HUES6 (cell line): ENCODE results near the gene PCK2.

Experiments
- H3K27ac ChIP-seq: 2 replicates; pipeline ENCODE4 v1.7.0; 2013; ENCODE audit warnings: low read depth, mild to moderate bottlenecking, low read length, inconsistent platforms
- H3K27me3 ChIP-seq: 2 replicates; pipeline ENCODE4 v1.6.1; 2013; ENCODE audit warnings: low read length; ENCODE audit not compliant: control insufficient read depth, insufficient read depth
- H3K36me3 ChIP-seq: 2 replicates; pipeline ENCODE4 v1.6.1; 2013; ENCODE audit warnings: low read length; ENCODE audit not compliant: control insufficient read depth, insufficient read depth
- H3K4me1 ChIP-seq: 2 replicates; pipeline ENCODE4 v1.6.1; 2013; ENCODE audit warnings: low read length; ENCODE audit not compliant: control insufficient read depth, insufficient read depth
- H3K4me3 ChIP-seq: 2 replicates; pipeline ENCODE4 v1.5.1; 2013; ENCODE audit warnings: low read depth, low read length
- H3K9ac ChIP-seq: one replicate; pipeline ENCODE4 v1.6.1; 2013; ENCODE audit warnings: mild to moderate bottlenecking, low read length
- H3K9me3 ChIP-seq: 2 replicates; pipeline ENCODE4 v1.6.1; 2013; ENCODE audit warnings: low read depth, low read length; ENCODE audit not compliant: control insufficient read depth, insufficient read depth

Gene PCK2

DNA sequence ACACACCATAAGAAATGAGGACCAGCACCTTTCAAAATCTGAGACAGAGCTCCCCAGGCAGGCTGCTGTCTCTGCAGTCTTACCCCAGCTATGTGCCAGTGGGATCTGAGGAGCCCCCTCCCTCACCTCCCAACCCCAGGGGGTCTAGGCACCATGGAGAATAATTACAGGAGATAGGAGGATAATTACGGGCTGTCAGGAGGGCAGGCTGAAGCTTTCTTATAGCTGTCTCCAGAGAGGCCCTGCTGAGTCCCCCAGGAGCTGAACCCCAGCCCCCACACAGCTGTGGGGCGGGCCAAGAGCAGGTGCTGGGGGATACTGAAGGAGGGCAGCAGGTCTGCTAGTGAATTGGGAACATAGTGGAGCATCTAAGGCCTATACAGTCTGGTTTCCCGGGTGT lies 16.0 kb upstream of the PCK2 start:
- Histone ChIP-seq H3K36me3 (no peaks in the 10 kb centered on the region), H3K4me3 (no peak overlapping the region), H3K27ac (no peak overlapping the region), H3K9me3 (no peaks in the 10 kb centered on the region), H3K27me3 (peaks cover 21% of the 10 kb centered on the region), H3K4me1 (peaks cover 25% of the 10 kb centered on the region), H3K9ac (no peak overlapping the region)

DNA sequence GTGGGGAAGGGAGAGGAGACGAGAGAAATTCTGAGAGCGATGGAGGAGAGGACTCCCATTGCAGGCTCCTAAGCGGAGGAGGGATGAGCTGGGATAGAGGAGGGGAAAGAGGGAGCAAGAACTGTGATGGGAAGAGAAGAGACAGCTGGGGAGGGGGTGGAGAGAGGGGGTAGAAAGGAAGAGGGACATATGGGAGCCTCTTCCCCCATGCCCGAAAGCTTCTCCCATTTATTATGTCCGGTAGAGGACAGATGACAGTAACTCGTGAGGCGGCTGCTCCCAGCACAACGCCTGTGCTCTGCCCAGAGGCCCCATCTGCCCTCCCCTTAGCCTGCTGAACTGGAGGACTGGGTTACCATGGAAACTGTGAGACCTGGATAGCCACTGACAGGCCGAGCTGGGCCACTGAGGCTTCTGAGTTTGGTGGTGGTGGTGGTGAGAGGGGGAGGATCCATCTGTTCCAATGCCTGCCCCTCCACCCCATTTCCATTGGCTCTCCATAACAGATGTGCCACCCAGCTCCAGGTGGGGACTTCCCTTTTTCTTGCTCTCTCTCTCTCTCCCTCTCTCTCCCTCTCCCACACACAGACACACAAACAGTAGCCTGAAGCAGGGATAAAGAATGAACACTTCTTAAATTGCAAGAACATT lies 14.5 kb upstream of the PCK2 start:
- no peak overlapping the region for H3K4me3 ChIP-seq
- H3K27ac ChIP-seq, result no peak overlapping the region
- peaks cover 25% of the 10 kb centered on the region for H3K4me1 ChIP-seq
- H3K9ac ChIP-seq, result no peak overlapping the region
- H3K9me3 ChIP-seq, result no peaks in the 10 kb centered on the region
- H3K36me3 ChIP-seq, result no peaks in the 10 kb centered on the region
- H3K27me3 ChIP-seq, result peaks cover 36% of the 10 kb centered on the region

DNA sequence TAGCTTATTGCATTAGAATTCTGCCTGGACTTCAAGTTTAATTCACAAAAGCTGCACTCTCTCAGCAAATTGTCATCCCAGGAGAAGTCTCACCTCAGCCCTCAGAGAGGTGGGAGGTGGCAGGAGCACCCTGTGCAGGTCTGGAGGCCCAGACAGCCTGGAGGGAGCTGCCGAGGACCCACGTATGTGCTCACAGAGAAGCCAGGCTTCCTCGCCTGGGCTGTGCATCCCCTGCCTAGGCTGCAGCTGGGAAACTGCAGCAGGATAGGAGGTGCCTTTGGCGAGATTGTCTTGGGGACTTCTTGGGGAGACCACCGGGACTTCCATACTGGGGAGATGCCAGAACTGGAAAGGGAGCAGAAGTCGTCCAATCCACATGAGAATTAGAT lies 14.0 kb upstream of the PCK2 start:
- Histone ChIP-seq H3K9ac (no peak overlapping the region), H3K4me3 (no peak overlapping the region), H3K27ac (no peak overlapping the region)

DNA sequence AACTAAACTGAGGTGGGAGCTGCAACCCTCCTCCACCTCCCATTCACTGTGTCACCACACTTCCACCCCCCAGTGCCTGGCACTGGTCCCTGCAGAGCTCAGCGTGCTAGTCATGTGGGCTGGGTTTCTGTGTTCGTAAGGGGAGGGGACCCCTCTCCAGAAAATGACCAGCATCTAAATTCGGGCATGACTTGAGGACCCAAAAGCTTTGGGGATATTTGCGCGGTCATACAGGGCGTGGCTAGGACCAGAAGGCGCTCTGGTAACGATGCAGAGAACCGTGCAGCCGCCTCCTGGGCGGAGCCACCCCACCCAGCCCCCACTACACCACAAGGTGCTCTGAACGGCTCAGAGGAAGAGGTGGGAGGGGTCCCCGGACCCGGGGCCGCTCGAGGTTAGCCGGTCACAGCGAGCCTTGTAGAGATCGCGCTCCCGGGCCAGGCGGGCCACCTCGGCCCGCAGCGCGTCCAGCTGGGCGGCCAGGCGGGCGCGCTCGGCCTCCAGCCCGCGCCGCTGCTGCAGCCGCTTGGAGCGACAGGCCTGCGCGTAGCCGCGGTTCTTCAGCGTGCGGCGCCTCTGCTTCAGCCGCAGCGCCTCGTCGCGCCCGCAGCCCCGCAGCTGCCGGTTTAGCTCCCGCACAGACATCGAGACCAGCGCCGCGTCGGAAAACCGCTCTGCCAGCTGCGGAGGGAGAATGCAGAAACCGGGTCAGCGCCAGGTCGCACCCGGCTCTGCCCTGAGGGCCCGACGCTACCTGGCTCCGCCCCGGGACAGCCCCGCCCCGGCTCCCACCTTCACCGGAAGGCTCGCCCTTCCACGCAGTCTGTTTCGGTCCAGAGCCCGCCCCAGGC lies 13.0 kb upstream of the PCK2 start:
- Histone ChIP-seq H3K27ac (no peak overlapping the region), H3K36me3 (no peaks in the 10 kb centered on the region), H3K4me3 (peak overlapping the region; percentile 73), H3K9ac (peak overlapping the region; percentile 33), H3K4me1 (peaks cover 25% of the 10 kb centered on the region), H3K27me3 (peaks cover 37% of the 10 kb centered on the region), H3K9me3 (no peaks in the 10 kb centered on the region)

More for the DNA sequence above, 14.0 kb upstream of the PCK2 start:
- H3K4me1 ChIP-seq, result peaks cover 25% of the 10 kb centered on the region
- no peaks in the 10 kb centered on the region for H3K9me3 ChIP-seq
- no peaks in the 10 kb centered on the region for H3K36me3 ChIP-seq
- peaks cover 37% of the 10 kb centered on the region for H3K27me3 ChIP-seq

DNA sequence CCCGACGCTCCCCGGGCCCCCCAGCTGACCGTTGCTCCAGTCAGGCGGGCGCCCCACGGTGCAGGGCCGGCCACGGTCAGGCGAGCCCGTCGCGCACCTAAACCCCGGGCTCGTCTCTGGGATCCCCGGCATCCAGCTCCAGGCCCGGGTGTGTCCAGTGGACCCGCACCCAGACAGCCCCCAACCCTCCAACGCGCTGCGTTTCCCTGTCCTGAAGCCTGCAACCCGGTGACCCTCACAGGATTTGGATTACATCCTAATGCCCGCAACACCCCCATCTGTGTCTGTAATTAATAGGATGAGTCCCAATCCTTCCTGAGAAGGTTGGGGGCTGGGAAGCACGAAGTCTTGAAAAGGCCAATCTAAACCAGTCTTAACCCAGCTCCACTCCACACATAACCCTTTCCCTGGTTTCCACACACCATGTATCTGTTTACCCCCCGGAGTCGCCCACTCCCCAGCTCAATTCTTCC lies 12.3 kb upstream of the PCK2 start:
- peaks cover 37% of the 10 kb centered on the region for H3K27me3 ChIP-seq
- peaks cover 25% of the 10 kb centered on the region for H3K4me1 ChIP-seq
- no peaks in the 10 kb centered on the region for H3K9me3 ChIP-seq
- H3K36me3 ChIP-seq, result no peaks in the 10 kb centered on the region
- peak overlapping the region; percentile 73 for H3K4me3 ChIP-seq
- H3K9ac ChIP-seq, result no peak overlapping the region
- no peak overlapping the region for H3K27ac ChIP-seq

DNA sequence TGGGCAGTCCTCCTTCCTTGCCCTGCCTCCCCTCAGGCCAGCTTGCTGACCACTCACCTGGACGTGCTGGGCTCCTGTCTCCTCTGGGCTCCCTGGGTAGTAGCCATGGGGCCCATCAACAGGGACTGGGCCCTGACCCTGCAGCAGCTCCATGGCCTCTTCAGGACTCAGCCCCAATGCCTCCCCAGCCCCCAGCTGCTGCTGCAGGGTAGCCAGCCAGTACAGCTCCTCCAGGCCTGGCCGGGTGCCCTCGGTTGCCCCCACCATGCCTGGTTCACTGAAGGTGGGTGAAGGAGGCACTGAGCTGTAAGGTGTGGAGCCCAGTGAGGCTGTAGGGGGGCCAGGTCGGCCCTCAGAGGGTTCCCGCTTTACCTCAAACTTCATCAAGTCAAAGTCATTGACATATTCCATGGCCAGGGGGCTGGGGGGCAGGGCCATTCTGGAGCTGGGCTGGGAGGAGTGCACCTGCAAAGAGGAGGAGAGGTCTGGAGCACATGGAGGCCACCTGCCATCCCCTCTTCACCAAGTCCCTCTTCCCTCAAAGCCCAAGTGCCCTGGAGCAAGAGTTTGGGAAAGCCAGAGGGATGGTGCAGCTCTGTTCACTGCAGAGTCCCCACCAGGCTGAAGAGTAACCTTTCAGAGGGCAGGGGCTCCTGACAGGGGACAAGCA lies 11.6 kb upstream of the PCK2 start:
- no peaks in the 10 kb centered on the region for H3K36me3 ChIP-seq
- H3K4me1 ChIP-seq, result peaks cover 25% of the 10 kb centered on the region
- peaks cover 37% of the 10 kb centered on the region for H3K27me3 ChIP-seq
- H3K9me3 ChIP-seq, result no peaks in the 10 kb centered on the region
- no peak overlapping the region for H3K27ac ChIP-seq
- H3K4me3 ChIP-seq, result no peak overlapping the region
- no peak overlapping the region for H3K9ac ChIP-seq

DNA sequence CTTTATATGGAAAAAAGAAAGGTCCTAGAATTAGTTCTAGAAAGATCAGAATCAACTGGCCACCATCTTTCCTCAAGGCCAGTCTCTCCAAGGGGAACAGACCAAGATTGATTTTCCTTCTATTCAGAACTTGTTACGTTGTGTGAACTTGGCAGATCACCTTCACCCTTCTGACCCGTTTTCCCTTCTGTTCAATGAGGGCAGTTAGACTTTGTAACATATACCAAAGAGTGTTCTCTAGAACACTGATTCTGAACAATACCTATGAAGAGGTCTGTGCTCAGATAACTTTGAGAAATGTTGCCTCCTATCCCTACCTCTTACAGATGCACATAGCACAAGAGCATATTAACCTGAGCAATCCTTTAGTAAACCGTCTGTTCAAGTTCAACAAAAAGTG lies 10.6 kb upstream of the PCK2 start:
- H3K4me3 ChIP-seq, result no peak overlapping the region
- no peaks in the 10 kb centered on the region for H3K9me3 ChIP-seq
- H3K27ac ChIP-seq, result no peak overlapping the region
- H3K9ac ChIP-seq, result no peak overlapping the region
- H3K36me3 ChIP-seq, result no peaks in the 10 kb centered on the region
- peaks cover 37% of the 10 kb centered on the region for H3K27me3 ChIP-seq
- peaks cover 25% of the 10 kb centered on the region for H3K4me1 ChIP-seq

DNA sequence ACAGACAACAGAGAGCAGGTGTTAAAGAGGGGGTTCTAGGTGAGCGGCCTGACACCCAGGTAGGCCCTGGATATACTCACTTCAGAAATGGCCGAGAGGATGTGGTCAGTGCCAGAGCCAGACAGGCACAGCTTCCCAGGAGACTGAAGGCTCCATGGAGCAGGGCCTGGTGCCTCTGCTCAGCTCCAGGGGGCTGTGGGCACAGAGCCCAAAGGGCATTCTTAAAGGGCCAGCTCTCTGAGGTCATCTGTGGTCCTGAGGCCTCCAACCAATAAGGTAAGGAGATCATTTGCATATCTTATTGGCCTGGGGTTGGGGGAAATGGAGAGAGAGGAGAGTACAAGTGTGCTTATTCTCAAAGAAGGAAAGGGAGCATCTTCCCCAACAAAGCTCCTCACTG lies 9.7 kb upstream of the PCK2 start:
- peaks cover 37% of the 10 kb centered on the region for H3K27me3 ChIP-seq
- no peaks in the 10 kb centered on the region for H3K9me3 ChIP-seq
- no peak overlapping the region for H3K27ac ChIP-seq
- H3K4me1 ChIP-seq, result peaks cover 22% of the 10 kb centered on the region
- no peak overlapping the region for H3K9ac ChIP-seq
- H3K4me3 ChIP-seq, result no peak overlapping the region
- H3K36me3 ChIP-seq, result no peaks in the 10 kb centered on the region

DNA sequence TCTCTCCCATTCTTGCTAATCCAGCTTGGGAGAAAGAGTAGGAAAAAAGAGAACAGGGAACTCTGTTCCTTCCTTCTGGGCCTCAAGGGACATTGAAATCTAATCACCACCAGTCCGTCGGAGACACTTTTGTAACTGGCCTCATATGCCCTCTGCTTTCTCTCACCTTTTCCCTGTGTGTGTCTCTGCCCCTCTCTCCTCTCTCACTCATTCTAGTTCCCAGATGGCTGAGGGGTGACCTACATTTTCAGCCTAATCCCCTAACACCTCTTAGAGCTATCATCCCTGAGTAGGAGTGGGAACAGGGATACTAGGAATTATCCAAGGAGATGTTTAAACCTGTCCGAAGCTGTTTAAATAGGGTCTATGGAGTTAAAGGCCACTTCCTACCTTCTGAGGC lies 8.9 kb upstream of the PCK2 start:
- Histone ChIP-seq H3K36me3 (no peaks in the 10 kb centered on the region), H3K27ac (no peak overlapping the region), H3K4me1 (peaks cover 14% of the 10 kb centered on the region), H3K27me3 (peaks cover 37% of the 10 kb centered on the region), H3K9me3 (no peaks in the 10 kb centered on the region), H3K9ac (no peak overlapping the region), H3K4me3 (no peak overlapping the region)

DNA sequence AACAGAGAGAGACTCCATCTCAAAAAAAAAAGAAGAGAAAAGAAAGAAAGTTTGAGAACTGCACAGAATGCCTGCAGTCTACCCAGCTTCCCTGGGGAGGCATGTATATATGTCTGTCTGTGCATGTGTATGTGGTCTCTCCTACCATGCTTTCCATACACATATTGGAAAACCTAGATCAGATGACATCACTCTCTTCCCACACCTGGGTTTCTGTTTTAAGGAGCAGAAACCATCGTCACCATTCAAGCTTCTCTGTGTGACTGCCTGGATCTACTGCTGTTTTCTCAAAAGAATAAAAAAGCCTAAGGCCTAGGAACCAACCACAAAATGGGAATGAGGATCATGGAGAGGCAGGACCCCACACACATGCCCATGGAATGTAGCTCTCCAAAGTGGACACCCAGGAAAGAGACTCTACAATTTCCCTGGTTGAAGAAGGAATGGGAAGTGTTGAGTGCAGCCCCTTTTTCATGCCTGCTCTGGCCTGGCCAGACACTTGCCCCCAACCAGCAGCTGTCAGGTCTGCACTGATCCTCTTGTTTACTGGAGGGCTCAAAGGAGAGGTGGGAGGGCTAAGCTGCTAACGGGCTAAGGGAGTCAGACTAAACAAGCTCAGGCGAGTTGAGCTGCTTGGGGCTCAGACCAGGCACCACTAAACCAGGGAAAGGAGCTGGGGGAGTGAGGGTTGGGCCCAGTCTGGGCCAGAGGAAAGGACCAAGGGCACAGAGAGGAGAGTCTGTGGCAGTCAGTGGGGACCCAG lies 7.7 kb upstream of the PCK2 start:
- no peak overlapping the region for H3K4me3 ChIP-seq
- no peak overlapping the region for H3K9ac ChIP-seq
- no peaks in the 10 kb centered on the region for H3K36me3 ChIP-seq
- peaks cover 8% of the 10 kb centered on the region; the same call in 1 of the 2 replicates for H3K4me1 ChIP-seq
- H3K27ac ChIP-seq, result no peak overlapping the region
- peaks cover 32% of the 10 kb centered on the region for H3K27me3 ChIP-seq
- no peaks in the 10 kb centered on the region for H3K9me3 ChIP-seq
